A549 (cell line): ENCODE data around the gene CA9. TPM values are rescaled to one million over a fixed set of nuclear protein-coding genes. Genes with fewer than 3 reads are reported as not detected.

Source experiments
- ATAC-seq, 2 experiments: fragments of 200-7000 bp in 1 of 2; fragments of >200 bp in 1 of 2; cut with Nextera tagmentation in 1 of 2; cut with Tn5 transposase in 1 of 2; 3 replicates each; pipeline versions ENCODE4 v1.8.0 to v1.9.1; 2018 to 2020; ENCODE audit warnings: mild to moderate bottlenecking in 1 of 2, moderate library complexity in 1 of 2
- CTCF ChIA-PET: fragments of 300-600 bp; sonication (Branson Sonifier 250); formaldehyde crosslinking; extraction: SDS; loops from one replicate; lab custom pipeline; 2021; ENCODE audit warnings: antibody characterized with exemption, inconsistent platforms; lab: Yijun Ruan, JAX
- POLR2A ChIA-PET: fragments of 350-600 bp; formaldehyde crosslinking; extraction: SDS; loops from one replicate; lab custom pipeline; 2021; ENCODE audit warnings: antibody characterized with exemption, inconsistent platforms; lab: Yijun Ruan, JAX
- DNase-seq, 2 experiments: peaks; one replicate each; pipeline versions ENCODE4 v3.0.0 to v3.0.0-alpha.2; 2011 to 2016; ENCODE audit warnings: low read depth in 1 of 2, low spot score in 1 of 2
- FAIRE-seq: peaks from 2 replicates; lab custom pipeline; 2011; peaks lifted over from hg19 to GRCh38; lab: Jason Lieb, UNC
- H3K27ac ChIP-seq, 2 experiments: fragments of >200 bp; sonication (Bioruptor Twin); formaldehyde crosslinking; 3 replicates each; pipeline ENCODE4 v1.5.1; 2016 to 2017
- H3K4me1 ChIP-seq: fragments of >200 bp; sonication (Bioruptor Twin); formaldehyde crosslinking; 3 replicates; pipeline ENCODE4 v1.6.1; 2016
- H3K4me2 ChIP-seq: fragments of >200 bp; sonication (Bioruptor Twin); formaldehyde crosslinking; 3 replicates; pipeline ENCODE4 v1.6.1; 2016
- H3K4me3 ChIP-seq: fragments of >200 bp; sonication (Bioruptor Twin); formaldehyde crosslinking; 3 replicates; pipeline ENCODE4 v1.5.1; 2016
- H3K9me3 ChIP-seq: fragments of >200 bp; sonication (Bioruptor Twin); formaldehyde crosslinking; 3 replicates; pipeline ENCODE4 v1.6.1; 2016
- CBX2 ChIP-seq: fragments of 200-600 bp; sonication (generic); IDR thresholded peaks from 2 replicates; pipeline ENCODE4 v1.6.1; 2016; ENCODE audit warnings: low read depth, mild to moderate bottlenecking, borderline replicate concordance
- CBX8 ChIP-seq: fragments of 200-600 bp; sonication (generic); IDR thresholded peaks from 2 replicates; pipeline ENCODE4 v1.6.1; 2016
- CHD2 ChIP-seq: fragments of 150-350 bp; IDR thresholded peaks from 2 replicates; pipeline ENCODE4 v1.6.1; 2014; ENCODE audit warnings: low read length; ENCODE audit not compliant: partially characterized antibody
- EP300 ChIP-seq, 2 experiments: fragments of >200 bp; sonication (Bioruptor Twin); formaldehyde crosslinking; IDR thresholded peaks; 2 replicates in 1 of 2; 3 replicates in 1 of 2; pipeline ENCODE4 v1.6.1; 2016 to 2017
- ESRRA ChIP-seq: fragments of 150-350 bp; IDR thresholded peaks from 2 replicates; pipeline ENCODE4 v1.6.1; 2014; ENCODE audit warnings: mild to moderate bottlenecking, low read length, borderline replicate concordance
- FOSB ChIP-seq: fragments of 250-450 bp; sonication (Bioruptor Pico); IDR thresholded peaks from 2 replicates; pipeline ENCODE4 v1.5.0; 2020; ENCODE audit warnings: mild to moderate bottlenecking, moderate library complexity
- FOSL2 ChIP-seq, 2 experiments: fragments of 450-650 bp in 1 of 2; fragments of >200 bp in 1 of 2; sonication (Bioruptor Twin) in 1 of 2; formaldehyde crosslinking; IDR thresholded peaks; 2 replicates each; pipeline versions ENCODE4 v1.5.0 to v1.6.1; 2016 to 2020; ENCODE audit warnings: mild to moderate bottlenecking in 1 of 2, moderate library complexity in 1 of 2
- HDAC2 ChIP-seq: fragments of 200-600 bp; sonication (generic); IDR thresholded peaks from 2 replicates; pipeline ENCODE4 v1.6.1; 2016
- HEYL ChIP-seq: fragments of 250-450 bp; sonication (Bioruptor Pico); IDR thresholded peaks from 2 replicates; pipeline ENCODE4 v1.8.0; 2021; ENCODE audit warnings: mild to moderate bottlenecking, moderate library complexity
- HOXB13 ChIP-seq: fragments of 250-450 bp; sonication (Bioruptor Pico); IDR thresholded peaks from 2 replicates; pipeline ENCODE4 v1.5.0; 2020; ENCODE audit warnings: low read depth, mild to moderate bottlenecking, moderate library complexity
- KDM1A ChIP-seq: fragments of 200-600 bp; sonication (generic); IDR thresholded peaks from 2 replicates; pipeline ENCODE4 v1.6.1; 2016; ENCODE audit warnings: low read depth, mild to moderate bottlenecking
- MYC ChIP-seq: IDR thresholded peaks from 2 replicates; pipeline ENCODE4 v1.6.1; 2012; ENCODE audit warnings: mild to moderate bottlenecking, inconsistent platforms, low read length, improper control_type of control experiment, borderline replicate concordance
- PHF8 ChIP-seq: fragments of 200-600 bp; sonication (generic); IDR thresholded peaks from 2 replicates; pipeline ENCODE4 v1.6.1; 2016; ENCODE audit warnings: low read depth, mild to moderate bottlenecking, antibody characterized with exemption, moderate library complexity, borderline replicate concordance
- RFX5 ChIP-seq: fragments of 450-650 bp; IDR thresholded peaks from 2 replicates; pipeline ENCODE4 v1.7.1; 2014; ENCODE audit warnings: antibody characterized with exemption, mild to moderate bottlenecking, moderate library complexity
- SMC3 ChIP-seq: fragments of >200 bp; sonication (Bioruptor Twin); formaldehyde crosslinking; IDR thresholded peaks from 3 replicates; pipeline ENCODE4 v1.6.1; 2018; ENCODE audit warnings: inconsistent platforms
- SREBF2 ChIP-seq: fragments of 450-650 bp; IDR thresholded peaks from 2 replicates; pipeline ENCODE4 v1.6.1; 2014; ENCODE audit warnings: mild to moderate bottlenecking, moderate library complexity
- TFCP2L1 ChIP-seq: fragments of 250-450 bp; sonication (Bioruptor Pico); IDR thresholded peaks from 2 replicates; pipeline ENCODE4 v1.5.0; 2021; ENCODE audit warnings: mild to moderate bottlenecking
- TP53 ChIP-seq: fragments of 250-450 bp; sonication (Bioruptor Pico); IDR thresholded peaks from 2 replicates; pipeline ENCODE4 v1.5.0; 2021; ENCODE audit warnings: mild to moderate bottlenecking, moderate library complexity
- ZFP36 ChIP-seq: fragments of 450-650 bp; IDR thresholded peaks from 2 replicates; pipeline ENCODE4 v1.6.1; 2014; ENCODE audit warnings: borderline replicate concordance; ENCODE audit not compliant: partially characterized antibody
- ZSCAN20 ChIP-seq: fragments of 250-450 bp; sonication (Bioruptor Pico); IDR thresholded peaks from 2 replicates; pipeline ENCODE4 v1.8.0; 2022; ENCODE audit warnings: mild to moderate bottlenecking, moderate library complexity
- WGBS: methylation state at CpG from one replicate; pipeline ENCODE4 v1.1.6; 2017; ENCODE audit errors: missing lambda C conversion rate; 5-methylcytosine and 5-hydroxymethylcytosine counted together
- polyA plus RNA-seq, 4 experiments: library from polyadenylated mRNA; depleted of rRNA in 3 of 4; stranded (reverse); fragments of >200 nt; fragmentation: RNase III in 1 of 4; extraction: RNeasy Plus Mini Kit Qiagen cat#74134 plus additional on column Dnase treatment in 1 of 4; gene quantifications; 2 replicates in 3 of 4; 3 replicates in 1 of 4; pipeline ENCODE4 v1.2.3, GENCODE V29; 2011 to 2017
- TF ChIP-seq, protein P1 (sequence below): fragments of 450-650 bp; IDR thresholded peaks from 2 replicates; pipeline ENCODE4 v1.6.1; 2014; ENCODE audit warnings: antibody characterized with exemption
- TF ChIP-seq, protein P2 (sequence below): fragments of 250-450 bp; sonication (Bioruptor Pico); IDR thresholded peaks from 2 replicates; pipeline ENCODE4 v1.5.0; 2020; ENCODE audit warnings: low read depth, mild to moderate bottlenecking, moderate library complexity
- TF ChIP-seq, protein P3 (sequence below): fragments of >200 bp; sonication (Bioruptor Twin); formaldehyde crosslinking; IDR thresholded peaks from 2 replicates; pipeline ENCODE4 v1.6.1; 2016

Gene CA9
- polyA plus RNA-seq, 2 of the 4 experiments (the other 2 are of a cell fraction), result 4.5 to 16.3 TPM

DNA sequence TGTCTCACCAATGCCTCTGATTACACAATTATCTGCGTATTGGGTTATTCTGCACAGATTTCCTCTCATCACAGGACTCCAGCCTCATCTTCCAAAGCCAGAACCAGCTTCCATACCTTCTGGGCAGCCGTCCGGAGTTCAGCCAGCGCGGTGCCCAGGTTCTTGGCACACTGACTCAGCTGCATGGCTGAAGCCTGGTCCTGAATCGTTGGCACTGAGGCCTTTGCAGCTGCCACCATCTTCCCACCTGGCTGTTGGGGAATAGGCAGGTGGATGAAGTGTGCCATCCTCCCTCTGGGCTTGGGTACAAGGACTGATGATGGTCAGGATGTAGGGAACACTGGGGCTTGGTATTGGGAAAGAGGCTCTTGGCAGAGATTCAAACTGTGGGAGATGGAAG, 40.4 kb downstream of the CA9 start:
- Histone ChIP-seq H3K4me1 (no peaks in the 10 kb centered on the region), H3K27ac (no peak overlapping the region), H3K4me3 (no peak overlapping the region), H3K4me2 (no peak overlapping the region), H3K9me3 (no peaks in the 10 kb centered on the region)
- ChIA-PET CTCF (interaction anchor here (1.1 to 32.5 kb wide), 7 partner anchors 4 to 111 kb away, joined by 4 to 758 read pairs (median 6); partner anchors contain the start of genes CREB3, TLN1 and TPM2), POLR2A (interaction anchor here (0.6 to 1.0 kb wide), 3 partner anchors 14 to 1861 kb away, joined by 3 to 4 read pairs (median 3); partner anchors contain the start of gene ARHGEF39)
- 78% methylated on average over 6 of the region's 6 CpGs for WGBS
- no peak for TF ChIP-seq ESRRA
- no peak for TF ChIP-seq HDAC2
- TF ChIP-seq ZFP36, result no peak
- no peak for TF ChIP-seq ZSCAN20
- no peak for TF ChIP-seq SREBF2
- TF ChIP-seq TP53 (CRISPR knock-in tag), result no peak
- TF ChIP-seq RFX5, result no peak
- no peak for TF ChIP-seq SMC3
- TF ChIP-seq CBX2, result no peak
- TF ChIP-seq, protein P1, sequence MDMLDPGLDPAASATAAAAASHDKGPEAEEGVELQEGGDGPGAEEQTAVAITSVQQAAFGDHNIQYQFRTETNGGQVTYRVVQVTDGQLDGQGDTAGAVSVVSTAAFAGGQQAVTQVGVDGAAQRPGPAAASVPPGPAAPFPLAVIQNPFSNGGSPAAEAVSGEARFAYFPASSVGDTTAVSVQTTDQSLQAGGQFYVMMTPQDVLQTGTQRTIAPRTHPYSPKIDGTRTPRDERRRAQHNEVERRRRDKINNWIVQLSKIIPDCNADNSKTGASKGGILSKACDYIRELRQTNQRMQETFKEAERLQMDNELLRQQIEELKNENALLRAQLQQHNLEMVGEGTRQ, result no peak
- TF ChIP-seq HEYL (CRISPR knock-in tag), result no peak
- no peak for TF ChIP-seq HOXB13 (CRISPR knock-in tag)
- TF ChIP-seq, protein P2, sequence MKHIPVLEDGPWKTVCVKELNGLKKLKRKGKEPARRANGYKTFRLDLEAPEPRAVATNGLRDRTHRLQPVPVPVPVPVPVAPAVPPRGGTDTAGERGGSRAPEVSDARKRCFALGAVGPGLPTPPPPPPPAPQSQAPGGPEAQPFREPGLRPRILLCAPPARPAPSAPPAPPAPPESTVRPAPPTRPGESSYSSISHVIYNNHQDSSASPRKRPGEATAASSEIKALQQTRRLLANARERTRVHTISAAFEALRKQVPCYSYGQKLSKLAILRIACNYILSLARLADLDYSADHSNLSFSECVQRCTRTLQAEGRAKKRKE, result no peak
- TF ChIP-seq KDM1A, result no peak
- no peak for TF ChIP-seq FOSL2 (IDR thresholded peaks at IDR 0.05)
- no peak for TF ChIP-seq FOSL2 (CRISPR knock-in tag; IDR thresholded peaks at IDR 0.05)
- no peak for TF ChIP-seq CHD2
- no peak for TF ChIP-seq FOSB
- no peak for TF ChIP-seq CBX8
- no peak for TF ChIP-seq PHF8
- no peak for TF ChIP-seq MYC
- FAIRE-seq (no peak), ATAC-seq (no peak), DNase-seq (no peak)

DNA sequence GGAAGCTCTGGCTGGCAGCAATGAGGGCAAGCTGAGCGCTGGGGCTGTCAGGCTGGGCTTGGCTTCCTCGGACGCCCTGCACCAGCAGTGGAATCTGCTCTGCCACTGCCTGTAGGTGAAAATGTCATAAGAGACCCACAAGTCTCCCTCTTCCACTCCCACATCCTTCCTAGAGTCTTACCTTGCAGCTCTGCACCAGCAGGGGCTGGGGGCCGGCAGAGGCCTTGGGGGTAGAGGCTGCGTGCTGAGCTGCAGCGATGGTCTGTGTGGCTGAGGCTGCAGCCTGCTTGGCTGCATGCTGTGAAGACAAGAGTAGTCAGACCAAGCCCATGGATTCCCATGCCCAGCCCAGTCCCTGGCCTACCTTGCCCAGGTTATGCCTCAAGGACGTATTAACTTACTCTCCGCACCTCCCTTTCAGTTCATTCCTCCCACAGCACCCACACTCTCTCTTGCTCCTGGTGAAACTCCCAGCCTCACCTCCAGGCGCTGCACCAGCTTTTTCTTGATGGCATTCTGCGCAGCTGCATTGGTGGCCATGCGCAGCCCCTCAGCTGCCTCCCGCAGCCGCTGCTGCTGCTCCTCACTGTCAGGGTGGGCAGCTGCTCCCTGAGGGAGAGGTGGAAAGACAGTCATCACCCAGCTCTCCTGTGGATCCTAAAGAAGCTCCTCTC, 41.0 kb downstream of the CA9 start:
- Histone ChIP-seq H3K4me2 (no peak overlapping the region), H3K9me3 (no peaks in the 10 kb centered on the region), H3K4me1 (no peaks in the 10 kb centered on the region), H3K27ac (no peak overlapping the region), H3K4me3 (no peak overlapping the region)
- 95% methylated on average over 13 of the region's 13 CpGs for WGBS
- TF ChIP-seq, protein P3, sequence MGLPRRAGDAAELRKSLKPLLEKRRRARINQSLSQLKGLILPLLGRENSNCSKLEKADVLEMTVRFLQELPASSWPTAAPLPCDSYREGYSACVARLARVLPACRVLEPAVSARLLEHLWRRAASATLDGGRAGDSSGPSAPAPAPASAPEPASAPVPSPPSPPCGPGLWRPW, result no peak
- TF ChIP-seq EP300 (IDR thresholded peaks at IDR 0.05) (no peak), TFCP2L1 (CRISPR knock-in tag) (no peak)
- ATAC-seq (no peak), FAIRE-seq (no peak), DNase-seq (no peak)
- CTCF ChIA-PET, result interaction anchor here (1.1 to 32.5 kb wide), 6 partner anchors 3 to 54 kb away, joined by 4 to 758 read pairs (median 6); partner anchors contain the start of genes CREB3, TLN1 and TPM2
- POLR2A ChIA-PET, result interaction anchor here (0.6 to 1.2 kb wide), 4 partner anchors 13 to 1861 kb away, joined by 3 to 5 read pairs (median 4); partner anchors contain the start of genes ARHGEF39, CREB3 and TLN1
